ENCODE results near the gene LIX1. TPM values are rescaled to one million over a fixed set of nuclear protein-coding genes. Genes with fewer than 3 reads are reported as not detected.

Gene LIX1
- total RNA-seq, 1 experiment from 2014 or later = 4.1 TPM

- Mint-ChIP-seq H3K9me3 (ENCODE audit: unreplicated experiment) (no peaks in the 10 kb centered on the region), H3K36me3 (ENCODE audit: insufficient read depth, unreplicated experiment) (no peaks in the 10 kb centered on the region), H3K27ac (ENCODE audit: unreplicated experiment) (peak overlapping the region; percentile 28), H3K27me3 (ENCODE audit: insufficient read depth, unreplicated experiment) (no peaks in the 10 kb centered on the region), H3K4me1 (ENCODE audit: low read depth, unreplicated experiment) (peaks cover 31% of the 10 kb centered on the region), H3K4me3 (ENCODE audit: unreplicated experiment) (no peak overlapping the region)
- no peaks in the 10 kb centered on the region for H3K27me3 ChIP-seq (replicated peaks; ENCODE audit: control insufficient read depth, insufficient read depth, low read length)
- peaks cover 29% of the 10 kb centered on the region for H3K4me1 ChIP-seq
- intact Hi-C loops (cut with micrococcal nuclease; ENCODE audit: unreplicated experiment) = loop anchor here (1.0 to 5.0 kb wide), 3 partner anchors 33 to 67 kb away; partner anchors contain the start of gene LIX1
- CTCF ChIA-PET = no interaction called here
- no peak overlapping the region for H3K4me3 ChIP-seq (ENCODE audit: low read depth, low read length)
- no TSS peak for BruUV-seq (replicated peaks)
- H3K9me3 ChIP-seq = no peaks in the 10 kb centered on the region
- TF ChIP-seq CTCF (IDR thresholded peaks at IDR 0.05; ENCODE audit: insufficient read depth in 1 of 2, low read depth in 1 of 2, low read length in 1 of 2, severe bottlenecking in 1 of 2, unreplicated experiment in 1 of 2) = no peak
- peak in 1 of 2 experiments; percentile 52 for DNase-seq
- H3K36me3 ChIP-seq (ENCODE audit: control insufficient read depth, insufficient read depth, low read length) = no peaks in the 10 kb centered on the region
- POLR2A ChIA-PET = no interaction called here
Observed at GRCh38 chr5:97075649-97076048, 66.8 kb downstream of the LIX1 start.

- H3K9me3 Mint-ChIP-seq (ENCODE audit: unreplicated experiment) = no peaks in the 10 kb centered on the region
- Histone ChIP-seq H3K36me3 (ENCODE audit: control insufficient read depth, insufficient read depth, low read length) (no peaks in the 10 kb centered on the region), H3K9me3 (no peaks in the 10 kb centered on the region), H3K4me1 (peaks cover 29% of the 10 kb centered on the region), H3K27me3 (replicated peaks; ENCODE audit: control insufficient read depth, insufficient read depth, low read length) (no peaks in the 10 kb centered on the region), H3K4me3 (ENCODE audit: low read depth, low read length) (no peak overlapping the region)
- TF ChIP-seq CTCF (IDR thresholded peaks at IDR 0.05; ENCODE audit: insufficient read depth in 1 of 2, low read depth in 1 of 2, low read length in 1 of 2, severe bottlenecking in 1 of 2, unreplicated experiment in 1 of 2) = no peak
- intact Hi-C loops (cut with micrococcal nuclease; ENCODE audit: unreplicated experiment) = loop anchor here (1.0 to 5.0 kb wide), 3 partner anchors 33 to 67 kb away; partner anchors contain the start of gene LIX1
- H3K4me1 Mint-ChIP-seq (ENCODE audit: low read depth, unreplicated experiment) = peaks cover 31% of the 10 kb centered on the region
- no peaks in the 10 kb centered on the region for H3K36me3 Mint-ChIP-seq (ENCODE audit: insufficient read depth, unreplicated experiment)
- no peak overlapping the region for H3K4me3 Mint-ChIP-seq (ENCODE audit: unreplicated experiment)
- ChIA-PET CTCF (no interaction called here), POLR2A (interaction anchor here (0.5 kb wide), 1 partner anchor 25 kb away, joined by 3 read pairs; no protein-coding TSS in a partner anchor)
- H3K27me3 Mint-ChIP-seq (ENCODE audit: insufficient read depth, unreplicated experiment) = no peaks in the 10 kb centered on the region
- no peak overlapping the region for H3K27ac Mint-ChIP-seq (ENCODE audit: unreplicated experiment)
- no peak for DNase-seq
- no TSS peak for BruUV-seq (replicated peaks)
Observed at GRCh38 chr5:97074859-97075489, 67.4 kb downstream of the LIX1 start.

- ChIA-PET POLR2A (no interaction called here), CTCF (no interaction called here)
- H3K27ac Mint-ChIP-seq (ENCODE audit: unreplicated experiment) = no peak overlapping the region
- DNase-seq = no peak
- H3K36me3 ChIP-seq (ENCODE audit: control insufficient read depth, insufficient read depth, low read length) = no peaks in the 10 kb centered on the region
- no peaks in the 10 kb centered on the region for H3K9me3 ChIP-seq
- H3K36me3 Mint-ChIP-seq (ENCODE audit: insufficient read depth, unreplicated experiment) = no peaks in the 10 kb centered on the region
- no peak overlapping the region for H3K4me3 Mint-ChIP-seq (ENCODE audit: unreplicated experiment)
- TF ChIP-seq CTCF (IDR thresholded peaks at IDR 0.05; ENCODE audit: insufficient read depth in 1 of 2, low read depth in 1 of 2, low read length in 1 of 2, severe bottlenecking in 1 of 2, unreplicated experiment in 1 of 2) = no peak
- peaks cover 29% of the 10 kb centered on the region for H3K4me1 ChIP-seq
- peaks cover 19% of the 10 kb centered on the region for H3K4me1 Mint-ChIP-seq (ENCODE audit: low read depth, unreplicated experiment)
- H3K4me3 ChIP-seq (ENCODE audit: low read depth, low read length) = no peak overlapping the region
- H3K27me3 Mint-ChIP-seq (ENCODE audit: insufficient read depth, unreplicated experiment) = no peaks in the 10 kb centered on the region
- H3K9me3 Mint-ChIP-seq (ENCODE audit: unreplicated experiment) = no peaks in the 10 kb centered on the region
- no TSS peak for BruUV-seq (replicated peaks)
- no peaks in the 10 kb centered on the region for H3K27me3 ChIP-seq (replicated peaks; ENCODE audit: control insufficient read depth, insufficient read depth, low read length)
- intact Hi-C loops (cut with micrococcal nuclease; ENCODE audit: unreplicated experiment) = no loop called here
Observed at GRCh38 chr5:97073420-97073819, 69.0 kb downstream of the LIX1 start.

Data from Caco-2 (cell line).